ENCODE data around the gene AIFM3.

GRCh38 chr22:21009638-21010425 lies 42.8 kb downstream of the AIFM3 start:
- no peak for TF ChIP-seq EZH2 (IDR thresholded peaks at IDR 0.05; ENCODE audit: borderline replicate concordance, low read depth, low read length, severe bottlenecking)
- no peak for TF ChIP-seq POLR2A (IDR thresholded peaks at IDR 0.05; ENCODE audit: low read depth, low read length)
- no peak for TF ChIP-seq POLR2AphosphoS5 (IDR thresholded peaks at IDR 0.05; ENCODE audit: insufficient read depth, low read depth, low read length)
- TF ChIP-seq CTCF (IDR thresholded peaks at IDR 0.05; ENCODE audit: extremely low read depth in 1 of 2, insufficient read depth in 1 of 2, low read depth in 1 of 2, low read length in 2 of 2) = no peak

Data from endothelial cell of umbilical vein (primary cell).